Measurements from ENCODE around the gene USP12.

Gene USP12

GRCh38 chr13:27117952-27118351, 53.7 kb downstream of the USP12 start:
- TF ChIP-seq ZFX (IDR thresholded peaks at IDR 0.05), result no peak
- no peak for TF ChIP-seq CTCF (conservative IDR thresholded peaks at IDR 0.05)
- no peak overlapping the region for H3K27ac ChIP-seq

GRCh38 chr13:27117158-27117557, 54.5 kb downstream of the USP12 start:
- H3K27ac ChIP-seq, result no peak overlapping the region
- TF ChIP-seq CTCF (conservative IDR thresholded peaks at IDR 0.05) (no peak), ZFX (IDR thresholded peaks at IDR 0.05) (no peak)

- TF ChIP-seq ZFX (IDR thresholded peaks at IDR 0.05), result no peak
- TF ChIP-seq CTCF (conservative IDR thresholded peaks at IDR 0.05), result no peak
- H3K27ac ChIP-seq, result no peak overlapping the region
Observed at GRCh38 chr13:27113436-27113835, 58.2 kb downstream of the USP12 start.

GRCh38 chr13:27112006-27112405, 59.6 kb downstream of the USP12 start:
- no peak overlapping the region for H3K27ac ChIP-seq
- TF ChIP-seq CTCF (conservative IDR thresholded peaks at IDR 0.05) (no peak), ZFX (IDR thresholded peaks at IDR 0.05) (no peak)

- TF ChIP-seq ZFX (IDR thresholded peaks at IDR 0.05) (no peak), CTCF (conservative IDR thresholded peaks at IDR 0.05) (no peak)
- no peak overlapping the region for H3K27ac ChIP-seq
Observed at GRCh38 chr13:27110056-27110746, 61.4 kb downstream of the USP12 start.

- TF ChIP-seq CTCF (conservative IDR thresholded peaks at IDR 0.05) (no peak), ZFX (IDR thresholded peaks at IDR 0.05) (no peak)
- no peak overlapping the region for H3K27ac ChIP-seq
Observed at GRCh38 chr13:27106144-27106543, 65.5 kb downstream of the USP12 start.

GRCh38 chr13:27104606-27105005, 67.0 kb downstream of the USP12 start:
- TF ChIP-seq CTCF (conservative IDR thresholded peaks at IDR 0.05) (no peak), ZFX (IDR thresholded peaks at IDR 0.05) (no peak)
- H3K27ac ChIP-seq, result no peak overlapping the region

All from C4-2B (cell line).